HG03159 (cell line): Measurements from ENCODE around the gene METTL25.
"Not testable (repeated sequence)": the region's sequence is repeated elsewhere in the genome, so short reads cannot be mapped to it uniquely, and the experiment has no call there.

Experiments
- ATAC-seq: cut with Tn5 transposase; IDR thresholded peaks from one replicate; pipeline ENCODE4 v1.9.1; 2021; ENCODE audit warnings: mild to moderate bottlenecking, moderate library complexity; ENCODE audit not compliant: unreplicated experiment

The METTL25 gene, protein sequence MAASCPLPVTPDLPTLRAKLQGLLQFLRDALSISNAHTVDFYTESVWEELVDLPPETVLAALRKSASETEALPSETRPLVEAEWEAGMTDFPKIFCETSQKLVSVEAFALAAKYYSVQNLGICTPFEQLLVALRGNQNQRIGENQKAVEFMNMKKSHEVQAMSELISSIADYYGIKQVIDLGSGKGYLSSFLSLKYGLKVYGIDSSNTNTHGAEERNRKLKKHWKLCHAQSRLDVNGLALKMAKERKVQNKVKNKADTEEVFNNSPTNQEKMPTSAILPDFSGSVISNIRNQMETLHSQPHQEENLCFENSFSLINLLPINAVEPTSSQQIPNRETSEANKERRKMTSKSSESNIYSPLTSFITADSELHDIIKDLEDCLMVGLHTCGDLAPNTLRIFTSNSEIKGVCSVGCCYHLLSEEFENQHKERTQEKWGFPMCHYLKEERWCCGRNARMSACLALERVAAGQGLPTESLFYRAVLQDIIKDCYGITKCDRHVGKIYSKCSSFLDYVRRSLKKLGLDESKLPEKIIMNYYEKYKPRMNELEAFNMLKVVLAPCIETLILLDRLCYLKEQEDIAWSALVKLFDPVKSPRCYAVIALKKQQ

DNA sequence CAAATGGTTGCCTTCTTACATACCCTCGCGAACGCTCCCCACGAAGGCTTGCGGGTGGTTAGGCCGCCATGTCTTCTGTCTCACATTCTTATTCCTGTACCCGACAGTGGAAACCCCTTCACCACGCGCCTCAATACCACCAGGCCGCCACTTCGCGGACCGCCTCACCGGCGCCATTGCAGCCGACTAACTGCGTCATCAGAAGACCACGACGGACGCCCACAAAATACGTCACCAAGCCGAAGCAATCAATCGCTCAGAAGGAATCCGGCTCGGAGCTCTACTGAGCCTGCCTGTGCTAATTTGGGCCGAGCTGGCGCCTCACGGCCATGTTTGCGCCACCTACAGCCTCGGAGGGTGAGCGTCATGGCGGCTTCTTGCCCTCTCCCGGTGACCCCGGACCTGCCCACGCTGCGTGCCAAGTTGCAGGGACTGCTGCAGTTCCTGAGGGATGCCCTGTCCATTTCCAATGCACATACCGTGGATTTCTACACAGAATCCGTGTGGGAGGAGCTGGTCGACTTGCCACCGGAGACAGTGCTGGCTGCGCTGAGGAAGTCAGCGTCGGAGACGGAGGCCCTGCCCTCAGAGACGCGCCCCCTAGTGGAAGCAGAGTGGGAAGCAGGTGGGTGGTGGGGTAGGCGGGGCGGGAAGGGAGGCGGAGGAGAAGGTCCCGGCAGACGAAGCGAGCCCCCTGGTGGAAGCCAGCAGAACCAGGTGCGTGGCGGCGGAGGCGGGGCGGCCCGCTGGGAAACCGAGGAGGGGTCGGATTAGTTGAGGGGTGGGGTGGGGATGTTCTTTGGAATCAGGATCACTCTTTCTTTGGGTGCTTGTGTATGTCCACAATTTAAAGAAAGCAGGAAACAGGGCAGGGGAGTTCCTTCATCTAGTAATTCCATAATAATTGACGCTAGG is at the start of gene METTL25, which contains the start of gene CCDC59:
TSS of gene METTL25 (plus strand) at position 330 of the 915 bp plus-strand sequence. CDS start at position 367, 37 bp downstream.
TSS of gene CCDC59 (minus strand) at position 188 of the 915 bp plus-strand sequence. CDS start at position 177, 11 bp downstream.
- ATAC-seq, result peak; percentile 92

DNA sequence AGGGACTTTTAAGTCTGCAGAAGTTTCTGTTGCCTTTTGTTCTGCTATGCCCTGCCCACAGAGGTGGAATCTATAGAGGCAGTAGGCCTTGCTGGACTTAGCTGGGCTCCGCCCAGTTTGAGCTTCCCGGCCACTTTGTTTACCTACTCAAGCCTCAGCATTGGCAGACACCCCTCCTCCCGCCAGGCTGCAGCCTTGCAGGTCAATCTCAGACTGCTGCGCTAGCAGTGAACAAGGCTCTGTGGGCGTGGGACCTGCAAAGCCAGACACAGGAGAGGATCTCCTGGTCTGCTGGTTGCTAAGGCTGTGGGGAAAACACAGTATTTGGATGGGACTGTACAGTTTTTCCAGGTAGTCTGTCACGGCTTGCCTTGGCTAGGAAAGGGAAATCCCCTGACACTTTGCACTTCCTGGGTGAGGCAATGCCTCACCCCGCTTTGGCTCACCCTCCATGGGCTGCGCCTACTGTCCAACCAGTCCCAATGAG is 43.9 kb upstream of the METTL25 start:
- ATAC-seq, result no peak

GRCh38 chr12:82319276-82319675 is 39.1 kb upstream of the METTL25 start:
- ATAC-seq, result no peak

DNA sequence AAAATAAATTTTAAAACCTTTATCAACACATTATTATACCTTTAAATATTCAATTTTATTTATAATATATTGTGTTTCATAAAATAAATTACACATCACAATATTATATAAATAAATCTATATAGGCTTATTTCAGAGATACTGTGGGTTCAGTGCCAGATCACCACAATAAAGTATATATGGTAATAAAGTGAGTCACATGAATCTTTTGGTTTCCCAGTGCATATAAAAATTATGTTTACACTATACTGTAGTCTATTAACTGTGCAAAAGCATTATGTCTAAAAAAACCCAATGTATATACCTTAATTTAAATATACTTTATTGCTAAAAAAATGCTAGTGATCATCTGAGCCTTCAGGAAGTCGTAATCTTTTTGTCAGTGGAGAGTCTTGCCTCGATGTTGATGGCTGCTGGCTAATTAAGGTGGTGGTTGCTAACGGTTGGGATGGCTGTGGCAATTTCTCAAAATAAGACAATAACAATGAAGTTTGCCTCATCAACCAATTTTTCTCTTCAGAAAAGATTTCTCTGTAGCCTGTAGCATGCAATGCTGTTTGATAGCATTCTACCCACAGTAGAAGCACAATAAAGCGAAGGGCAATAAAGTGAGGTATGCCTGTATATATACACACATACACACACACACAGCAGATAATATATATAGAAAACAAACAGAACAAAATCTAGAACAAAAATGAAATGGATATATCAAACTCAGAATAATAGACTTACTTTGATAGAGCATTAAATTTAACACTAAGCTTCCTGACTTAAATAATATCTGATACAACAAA is 32.6 kb upstream of the METTL25 start:
- no peak for ATAC-seq

GRCh38 chr12:82326905-82327503 is 31.3 kb upstream of the METTL25 start:
- ATAC-seq, result peak; percentile 63

DNA sequence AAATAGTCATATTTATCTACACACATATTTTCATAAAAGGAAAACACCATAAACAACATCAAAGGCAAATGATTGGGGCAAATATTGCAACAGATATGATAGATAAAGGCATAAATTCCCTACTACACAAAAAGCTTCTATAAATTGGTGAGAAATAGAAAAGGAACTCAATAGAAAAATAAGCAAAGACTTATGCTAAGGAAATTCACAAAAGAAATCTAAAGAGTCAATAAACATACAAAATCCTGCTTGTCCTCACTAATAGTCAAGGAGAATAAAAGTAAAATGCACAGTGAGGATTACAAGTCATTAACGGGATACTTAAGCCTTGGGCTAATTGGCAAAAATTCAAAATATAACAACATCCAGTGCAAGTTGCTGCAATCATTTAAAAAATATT is 30.5 kb upstream of the METTL25 start:
- no peak for ATAC-seq

- ATAC-seq, result no peak
Measured at GRCh38 chr12:82329508-82329907, 28.8 kb upstream of the METTL25 start.

- no peak for ATAC-seq
Measured at GRCh38 chr12:82350161-82350560, 8.2 kb upstream of the METTL25 start.

- ATAC-seq, result no peak
Measured at GRCh38 chr12:82351390-82351789, 6.9 kb upstream of the METTL25 start.

DNA sequence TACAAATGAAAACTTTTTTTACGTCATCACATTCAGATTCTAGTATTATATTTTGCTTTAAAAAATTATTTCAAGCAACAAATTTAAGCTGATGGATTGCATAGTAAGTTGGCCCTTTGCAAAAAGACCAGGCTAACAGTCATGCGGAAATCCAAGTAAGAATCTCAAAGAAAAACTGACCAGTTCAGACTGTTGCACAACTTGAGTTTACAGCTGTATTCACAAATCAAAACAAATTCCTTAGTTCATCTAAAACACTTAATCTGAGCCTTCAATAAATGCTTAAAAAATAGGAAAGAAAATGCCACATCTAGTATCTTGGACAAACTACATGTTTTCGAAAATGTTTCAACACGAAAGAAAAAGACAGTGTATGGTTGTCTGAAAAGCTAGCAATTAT is 989 bp upstream of the METTL25 start:
- no peak for ATAC-seq

- ATAC-seq, result no peak
Measured at GRCh38 chr12:82357845-82358199, 507 bp upstream of the METTL25 start.

DNA sequence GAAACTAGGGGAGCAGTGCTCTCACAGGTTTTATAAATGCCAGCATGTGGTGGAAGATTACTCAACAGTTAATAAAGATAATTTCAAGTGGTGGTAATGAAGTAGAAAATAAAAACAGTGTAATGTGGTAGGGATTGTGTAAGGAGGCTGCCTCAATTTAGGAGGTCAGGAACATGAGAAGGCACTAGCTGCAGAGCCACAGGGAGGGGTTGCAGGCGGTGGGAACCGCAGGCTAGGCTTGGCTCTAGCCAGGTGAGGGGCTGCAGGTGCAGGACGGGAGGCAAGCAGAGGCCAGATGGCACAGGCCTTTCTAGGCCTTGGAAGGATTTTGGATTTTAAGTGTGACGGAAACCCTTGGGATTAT is 768 bp downstream of the METTL25 start:
- peak; percentile 3 for ATAC-seq

DNA sequence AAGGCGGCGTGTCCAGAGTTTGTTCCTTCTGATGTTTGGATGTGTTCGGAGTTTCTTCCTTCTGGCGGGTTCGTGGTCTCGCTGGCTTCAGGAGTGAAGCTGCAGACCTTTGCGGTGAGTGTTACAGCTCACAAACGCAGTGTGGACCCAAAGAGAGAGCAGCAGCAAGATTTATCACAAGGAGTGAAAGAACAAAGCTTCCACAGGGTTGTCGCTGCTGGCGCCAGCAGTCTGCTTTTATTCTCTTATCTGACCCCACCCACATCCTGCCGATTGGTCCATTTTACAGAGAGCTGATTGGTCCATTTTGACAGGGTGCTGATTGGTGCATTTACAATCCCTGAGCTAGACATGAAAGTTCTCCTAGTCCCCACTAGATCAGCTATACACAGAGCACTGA is 2.5 kb downstream of the METTL25 start:
- not testable (repeated sequence) for ATAC-seq

DNA sequence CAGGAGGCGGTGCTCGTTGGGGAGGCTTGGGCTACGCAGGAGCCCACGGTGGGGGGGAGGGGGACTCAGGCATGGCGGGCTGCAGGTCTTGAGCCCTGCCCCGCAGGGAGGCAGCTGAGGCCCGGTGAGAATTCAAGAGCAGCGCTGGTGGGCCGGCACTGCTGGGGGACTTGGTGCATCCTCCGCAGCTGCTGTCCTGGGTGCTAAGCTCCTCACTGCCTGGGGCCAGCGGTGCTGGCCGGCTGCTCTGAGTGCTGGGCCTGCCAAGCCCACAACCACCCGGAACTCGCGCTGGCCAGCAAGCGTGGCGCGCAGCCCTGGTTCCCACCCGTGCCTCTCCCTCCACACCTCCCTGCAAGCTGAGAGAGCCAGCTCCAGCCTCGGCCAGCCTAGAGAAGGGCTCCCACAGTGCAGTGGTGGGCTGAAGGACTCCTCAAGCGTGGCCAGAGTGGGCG is 3.2 kb downstream of the METTL25 start:
- ATAC-seq, result no peak

DNA sequence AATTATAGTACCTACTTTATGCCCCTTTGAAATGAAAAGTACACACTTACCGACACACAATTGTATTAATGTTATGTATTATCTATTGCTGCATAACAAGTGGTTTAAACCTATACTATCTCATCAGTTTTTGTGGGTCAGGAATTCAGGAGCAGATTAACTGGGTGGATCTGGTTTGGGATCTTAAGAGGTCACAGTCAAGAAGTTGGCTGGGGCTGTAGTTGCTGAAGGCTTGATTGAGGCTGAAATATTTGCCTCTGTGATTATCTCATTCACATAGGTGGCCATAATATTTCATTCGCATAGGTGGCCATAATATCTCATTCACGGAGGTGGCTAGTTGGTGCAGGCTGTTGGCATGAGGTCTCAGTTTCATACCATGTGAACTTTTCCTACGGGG is 5.7 kb downstream of the METTL25 start:
- no peak for ATAC-seq

DNA sequence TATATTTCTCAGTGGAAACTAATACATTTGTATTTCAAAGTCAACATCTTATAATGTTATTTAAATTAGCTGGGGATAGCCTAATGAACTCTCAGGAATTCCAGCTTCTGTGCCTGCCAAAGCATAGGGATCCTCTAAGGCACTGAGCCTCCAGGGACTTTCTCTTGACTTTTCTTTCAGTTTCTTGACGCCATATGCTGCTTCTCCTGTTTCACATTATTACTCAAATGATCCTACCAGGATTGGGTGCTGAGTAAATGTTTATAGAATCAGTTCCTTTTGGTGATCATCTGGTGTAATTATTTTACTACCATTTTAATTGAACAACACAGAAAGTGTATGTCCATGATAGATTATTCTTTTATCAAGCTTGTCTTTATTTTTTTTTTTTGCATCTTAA is 7.9 kb downstream of the METTL25 start:
- no peak for ATAC-seq

- no peak for ATAC-seq
Measured at GRCh38 chr12:82375201-82375600, 16.9 kb downstream of the METTL25 start.

GRCh38 chr12:82378997-82379396 is 20.7 kb downstream of the METTL25 start:
- no peak for ATAC-seq

- ATAC-seq, result peak; percentile 69
Measured at GRCh38 chr12:82383930-82384552, 25.7 kb downstream of the METTL25 start.
